CD14-positive monocyte (primary cell): ENCODE data around the gene OR2Y1. TPM values are rescaled to one million over a fixed set of nuclear protein-coding genes. Genes with fewer than 3 reads are reported as not detected.
"Not testable (repeated sequence)": the region's sequence is repeated elsewhere in the genome, so short reads cannot be mapped to it uniquely, and the experiment has no call there.

Experiments used
- DNase-seq, 3 donors: peaks; one replicate each; pipeline ENCODE4 v3.0.0-alpha.2; 2011 to 2022
- H2AFZ ChIP-seq: 2 replicates; pipeline ENCODE4 v1.6.0; 2012; ENCODE audit warnings: mild to moderate bottlenecking, low read depth, low read length, inconsistent platforms; ENCODE audit not compliant: insufficient read depth, poor library complexity, severe bottlenecking
- H3K27ac ChIP-seq, 2 donors: 1 replicate in 1 of 2; 2 replicates in 1 of 2; pipeline ENCODE4 v1.5.1; 2012 to 2013; ENCODE audit warnings: low read length in 2 of 2, control low read depth in 1 of 2, inconsistent platforms in 1 of 2, low read depth in 1 of 2, mild to moderate bottlenecking in 1 of 2
- H3K27me3 ChIP-seq, 2 donors: one replicate each; pipeline versions ENCODE4 v1.6.0 to v1.6.1; 2011 to 2013; ENCODE audit warnings: low read length in 2 of 2; ENCODE audit not compliant: control insufficient read depth in 2 of 2, insufficient read depth in 2 of 2
- H3K36me3 ChIP-seq, 2 donors: replicated peaks in 1 of 2; 1 replicate in 1 of 2; 2 replicates in 1 of 2; pipeline versions ENCODE4 v1.5.1 to v1.6.1; 2012 to 2013; ENCODE audit warnings: low read length in 2 of 2, control low read depth in 1 of 2, inconsistent platforms in 1 of 2, mild to moderate bottlenecking in 1 of 2; ENCODE audit not compliant: insufficient read depth in 2 of 2, control insufficient read depth in 1 of 2
- H3K4me1 ChIP-seq, 2 donors: 1 replicate in 1 of 2; 2 replicates in 1 of 2; pipeline versions ENCODE4 v1.5.1 to v1.6.1; 2012 to 2013; ENCODE audit warnings: low read length in 2 of 2, control low read depth in 1 of 2, inconsistent platforms in 1 of 2, mild to moderate bottlenecking in 1 of 2, moderate library complexity in 1 of 2; ENCODE audit not compliant: insufficient read depth in 2 of 2, control insufficient read depth in 1 of 2
- H3K4me2 ChIP-seq: replicated peaks from 2 replicates; pipeline ENCODE3; 2012; ENCODE audit warnings: low read length, moderate library complexity, mild to moderate bottlenecking; ENCODE audit not compliant: poor library complexity, severe bottlenecking; ENCODE audit errors: extremely low read depth
- H3K4me3 ChIP-seq, 3 experiments: fragments of 200-600 bp in 1 of 3; sonication (generic) in 1 of 3; replicated peaks in 1 of 3; 1 replicate in 2 of 3; 2 replicates in 1 of 3; pipeline ENCODE4 v1.5.1; 2011 to 2013; ENCODE audit warnings: low read length in 3 of 3, mild to moderate bottlenecking in 3 of 3, control low read depth in 2 of 3, low read depth in 2 of 3, inconsistent platforms in 1 of 3, moderate library complexity in 1 of 3
- H3K79me2 ChIP-seq: 2 replicates; pipeline ENCODE4 v1.6.0; 2012; ENCODE audit warnings: mild to moderate bottlenecking, control low read depth, inconsistent platforms, low read length, moderate library complexity; ENCODE audit not compliant: insufficient read depth
- H3K9ac ChIP-seq: 2 replicates; pipeline ENCODE4 v1.6.0; 2017; ENCODE audit warnings: low read length, mild to moderate bottlenecking; ENCODE audit not compliant: insufficient read depth, poor library complexity, severe bottlenecking
- H3K9me3 ChIP-seq, 2 donors: replicated peaks in 1 of 2; 1 replicate in 1 of 2; 2 replicates in 1 of 2; pipeline versions ENCODE4 v1.5.1 to v1.6.1; 2012 to 2013; ENCODE audit warnings: low read length in 2 of 2, control low read depth in 1 of 2; ENCODE audit not compliant: control insufficient read depth in 1 of 2, insufficient read depth in 1 of 2
- H4K20me1 ChIP-seq: 2 replicates; pipeline ENCODE4 v1.6.0; 2012; ENCODE audit warnings: mild to moderate bottlenecking, low read length, control low read depth, moderate library complexity; ENCODE audit not compliant: insufficient read depth
- H3K27ac Mint-ChIP-seq, 7 donors: one replicate each; pipeline ENCODE4 v1.8.0; 2020; ENCODE audit warnings: mild to moderate bottlenecking in 7 of 7, mixed read lengths in 7 of 7, moderate library complexity in 6 of 7, inconsistent platforms in 2 of 7
- H3K27me3 Mint-ChIP-seq, 3 donors: one replicate each; pipeline ENCODE4 v1.8.0; 2021 to 2022; ENCODE audit warnings: low read depth in 3 of 3, mild to moderate bottlenecking in 3 of 3, mixed read lengths in 3 of 3, moderate library complexity in 3 of 3, inconsistent platforms in 1 of 3
- H3K36me3 Mint-ChIP-seq, 2 donors: one replicate each; pipeline ENCODE4 v1.8.0; 2020; ENCODE audit warnings: mixed read lengths in 2 of 2, inconsistent platforms in 1 of 2, mild to moderate bottlenecking in 1 of 2
- H3K4me1 Mint-ChIP-seq: one replicate; pipeline ENCODE4 v1.8.0; 2020; ENCODE audit warnings: mild to moderate bottlenecking, mixed read lengths
- H3K4me3 Mint-ChIP-seq, 2 donors: one replicate each; pipeline ENCODE4 v1.8.0; 2020; ENCODE audit warnings: mild to moderate bottlenecking in 2 of 2, mixed read lengths in 2 of 2, moderate library complexity in 1 of 2
- H3K9me3 Mint-ChIP-seq, 7 donors: one replicate each; pipeline ENCODE4 v1.8.0; 2020 to 2022; ENCODE audit warnings: mixed read lengths in 7 of 7, mild to moderate bottlenecking in 6 of 7, moderate library complexity in 6 of 7, inconsistent platforms in 2 of 7
- WGBS: methylation state at CpG from one replicate; pipeline ENCODE4 v1.1.5; 2013; ENCODE audit warnings: missing lambda C conversion rate; ENCODE audit not compliant: insufficient coverage; 5-methylcytosine and 5-hydroxymethylcytosine counted together
- intact Hi-C, 2 donors: fragments of 100-400 bp; cut with micrococcal nuclease; formaldehyde crosslinking; loops; one replicate each; pipeline versions ENCODE4 v1.15.0 to v1.15.1; 2023
- polyA plus RNA-seq, 3 donors: library from polyadenylated mRNA; depleted of rRNA in 1 of 3; unstranded in 2 of 3; stranded (reverse) in 1 of 3; fragments of 300-500 nt in 2 of 3; fragments of >200 nt in 1 of 3; fragmentation: Illumina TruSeq in 2 of 3; gene quantifications; 1 replicate in 2 of 3; 2 replicates in 1 of 3; pipeline ENCODE4 v1.2.3, GENCODE V29; 2012 to 2021
- TF ChIP-seq, protein P1 (sequence below): fragments of 200-600 bp; IDR thresholded peaks from one replicate; pipeline ENCODE4 v1.8.0; 2022; ENCODE audit warnings: antibody characterized with exemption, mild to moderate bottlenecking

Gene OR2Y1
- polyA plus RNA-seq, 3 donors = not detected

DNA sequence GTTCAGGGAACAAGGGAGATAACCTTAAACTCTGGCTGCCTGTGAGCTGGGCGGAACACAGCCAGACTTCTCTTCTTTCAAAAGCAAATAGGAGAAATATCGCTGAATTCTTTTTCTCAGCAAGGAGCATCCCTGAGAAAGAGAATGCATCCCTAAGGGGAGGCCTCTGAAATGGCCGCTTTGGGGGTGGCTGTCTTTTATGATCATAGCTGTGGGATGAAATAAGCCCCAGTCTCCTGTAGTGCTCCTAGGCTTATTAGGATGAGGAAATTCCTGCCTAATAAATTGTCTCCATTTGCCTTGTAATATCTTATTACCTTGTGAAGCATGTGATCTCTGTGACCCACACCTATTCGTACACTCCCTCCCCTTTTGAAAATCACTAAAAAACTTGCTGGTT is 39.4 kb downstream of the OR2Y1 start:
- H3K9ac ChIP-seq, DNase-seq, H3K4me1 ChIP-seq, H3K36me3 Mint-ChIP-seq, H4K20me1 ChIP-seq, H3K27me3 ChIP-seq, H3K36me3 ChIP-seq, H3K27ac Mint-ChIP-seq, H3K4me2 ChIP-seq, H2AFZ ChIP-seq, intact Hi-C loops, H3K4me3 Mint-ChIP-seq, H3K79me2 ChIP-seq, H3K4me1 Mint-ChIP-seq, H3K27ac ChIP-seq, H3K4me3 ChIP-seq: not testable (repeated sequence)
- 80% methylated on average over 2 of the region's 4 CpGs for WGBS
- H3K27me3 Mint-ChIP-seq = peaks cover 6 to 13% (median 6%) of the 10 kb centered on the region in 3 donors
- H3K9me3 ChIP-seq = peaks cover 3 to 10% of the 10 kb centered on the region in 2 donors
- H3K9me3 Mint-ChIP-seq = peaks cover 0 to 22% (median 13%) of the 10 kb centered on the region in 7 donors

DNA sequence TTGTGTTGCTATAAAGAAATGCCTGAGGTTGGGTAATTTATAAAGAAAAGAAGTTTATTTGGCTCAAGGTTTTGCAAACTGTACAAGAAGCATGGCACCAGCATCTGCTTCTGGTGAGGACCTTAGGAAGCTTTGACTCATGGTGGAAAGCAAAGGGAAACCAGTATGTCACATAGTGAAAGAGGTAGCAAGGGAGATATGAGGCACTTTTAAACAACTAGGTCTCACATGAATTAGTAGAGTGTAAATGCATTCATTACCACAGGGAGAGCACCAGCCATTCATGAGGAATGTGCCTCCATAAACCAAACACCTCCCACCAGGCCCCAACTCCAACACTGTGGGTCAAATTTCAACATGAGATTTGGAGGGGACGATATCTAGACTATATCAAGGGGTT is 40.8 kb downstream of the OR2Y1 start:
- Histone ChIP-seq H3K4me1 (no peaks in the 10 kb centered on the region), H3K4me3 (no peak overlapping the region), H4K20me1 (no peaks in the 10 kb centered on the region), H3K27ac (no peak overlapping the region), H3K27me3 (no peaks in the 10 kb centered on the region), H2AFZ (no peak overlapping the region), H3K36me3 (no peaks in the 10 kb centered on the region), H3K4me2 (no peak overlapping the region), H3K9me3 (peaks cover 3 to 10% of the 10 kb centered on the region in 2 donors), H3K9ac (no peak overlapping the region), H3K79me2 (no peaks in the 10 kb centered on the region)
- H3K9me3 Mint-ChIP-seq = peaks cover 0 to 22% (median 15%) of the 10 kb centered on the region in 7 donors
- H3K27me3 Mint-ChIP-seq = peaks cover 6 to 19% (median 6%) of the 10 kb centered on the region in 3 donors
- H3K27ac Mint-ChIP-seq = no peak overlapping the region
- H3K4me1 Mint-ChIP-seq = no peaks in the 10 kb centered on the region
- DNase-seq = no peak
- WGBS = no CpG with 5 or more reads among the region's 1 CpG
- no peak overlapping the region for H3K4me3 Mint-ChIP-seq
- H3K36me3 Mint-ChIP-seq = no peaks in the 10 kb centered on the region
- TF ChIP-seq, protein P1, sequence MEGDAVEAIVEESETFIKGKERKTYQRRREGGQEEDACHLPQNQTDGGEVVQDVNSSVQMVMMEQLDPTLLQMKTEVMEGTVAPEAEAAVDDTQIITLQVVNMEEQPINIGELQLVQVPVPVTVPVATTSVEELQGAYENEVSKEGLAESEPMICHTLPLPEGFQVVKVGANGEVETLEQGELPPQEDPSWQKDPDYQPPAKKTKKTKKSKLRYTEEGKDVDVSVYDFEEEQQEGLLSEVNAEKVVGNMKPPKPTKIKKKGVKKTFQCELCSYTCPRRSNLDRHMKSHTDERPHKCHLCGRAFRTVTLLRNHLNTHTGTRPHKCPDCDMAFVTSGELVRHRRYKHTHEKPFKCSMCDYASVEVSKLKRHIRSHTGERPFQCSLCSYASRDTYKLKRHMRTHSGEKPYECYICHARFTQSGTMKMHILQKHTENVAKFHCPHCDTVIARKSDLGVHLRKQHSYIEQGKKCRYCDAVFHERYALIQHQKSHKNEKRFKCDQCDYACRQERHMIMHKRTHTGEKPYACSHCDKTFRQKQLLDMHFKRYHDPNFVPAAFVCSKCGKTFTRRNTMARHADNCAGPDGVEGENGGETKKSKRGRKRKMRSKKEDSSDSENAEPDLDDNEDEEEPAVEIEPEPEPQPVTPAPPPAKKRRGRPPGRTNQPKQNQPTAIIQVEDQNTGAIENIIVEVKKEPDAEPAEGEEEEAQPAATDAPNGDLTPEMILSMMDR = no peak
- intact Hi-C loops = no loop called here
